K562 (cell line): ENCODE data around the gene POTEI.
"Not testable (repeated sequence)": the region's sequence is repeated elsewhere in the genome, so short reads cannot be mapped to it uniquely, and the experiment has no call there.

Source experiments
- CTCF ChIP-seq, 3 experiments: IDR thresholded peaks in 2 of 3; conservative IDR thresholded peaks in 1 of 3; 2 replicates each; pipeline ENCODE4 v1.5.1; 2011 to 2012; ENCODE audit warnings: low read length in 3 of 3, mild to moderate bottlenecking in 3 of 3, control low read depth in 2 of 3, improper control_type of control experiment in 1 of 3, inconsistent platforms in 1 of 3, low read depth in 1 of 3, mixed read lengths in 1 of 3, moderate library complexity in 1 of 3; ENCODE audit not compliant: insufficient read depth in 2 of 3
- ELF1 ChIP-seq: fragments of 200-800 bp; sonication (Bioruptor generic); IDR thresholded peaks from 2 replicates; pipeline ENCODE4 v1.6.1; 2016; ENCODE audit warnings: missing genetic modification characterization, missing compliant biosample characterization
- POLR2G ChIP-seq: fragments of 200-400 bp; formaldehyde crosslinking; IDR thresholded peaks from 2 replicates; pipeline ENCODE4 v1.6.1; 2017; ENCODE audit warnings: low read depth, mild to moderate bottlenecking, antibody characterized with exemption, low read length, moderate library complexity
- ZNF589 ChIP-seq: fragments of 200-800 bp; sonication (Bioruptor generic); IDR thresholded peaks from 2 replicates; pipeline ENCODE4 v1.6.1; 2016; ENCODE audit warnings: low read depth, missing genetic modification characterization, missing compliant biosample characterization
- ZNF780A ChIP-seq: fragments of 250-450 bp; sonication (Bioruptor Pico); IDR thresholded peaks from 2 replicates; pipeline ENCODE4 v1.5.0; 2021; ENCODE audit warnings: mild to moderate bottlenecking

GRCh38 chr2:130452897-130453296, 56.2 kb downstream of the POTEI start:
- TF ChIP-seq POLR2G; CTCF (IDR thresholded peaks at IDR 0.05 in 2 of 3, conservative IDR thresholded peaks at IDR 0.05 in 1 of 3; ENCODE audit: insufficient read depth in 2 of 3, low read depth in 1 of 3, low read length in 3 of 3); ZNF780A (CRISPR knock-in tag); ZNF589 (CRISPR knock-in tag); ELF1 (tag): not testable (repeated sequence)
